Measurements from ENCODE around the gene CDC42BPB.
"Not testable (repeated sequence)": the region's sequence is repeated elsewhere in the genome, so short reads cannot be mapped to it uniquely, and the experiment has no call there.

CDC42BPB gene

GRCh38 chr14:102939329-102939728 is 118.0 kb downstream of the CDC42BPB start:
- DNase-seq, result no peak

GRCh38 chr14:102938191-102938590 is 119.2 kb downstream of the CDC42BPB start:
- no peak for DNase-seq

DNA sequence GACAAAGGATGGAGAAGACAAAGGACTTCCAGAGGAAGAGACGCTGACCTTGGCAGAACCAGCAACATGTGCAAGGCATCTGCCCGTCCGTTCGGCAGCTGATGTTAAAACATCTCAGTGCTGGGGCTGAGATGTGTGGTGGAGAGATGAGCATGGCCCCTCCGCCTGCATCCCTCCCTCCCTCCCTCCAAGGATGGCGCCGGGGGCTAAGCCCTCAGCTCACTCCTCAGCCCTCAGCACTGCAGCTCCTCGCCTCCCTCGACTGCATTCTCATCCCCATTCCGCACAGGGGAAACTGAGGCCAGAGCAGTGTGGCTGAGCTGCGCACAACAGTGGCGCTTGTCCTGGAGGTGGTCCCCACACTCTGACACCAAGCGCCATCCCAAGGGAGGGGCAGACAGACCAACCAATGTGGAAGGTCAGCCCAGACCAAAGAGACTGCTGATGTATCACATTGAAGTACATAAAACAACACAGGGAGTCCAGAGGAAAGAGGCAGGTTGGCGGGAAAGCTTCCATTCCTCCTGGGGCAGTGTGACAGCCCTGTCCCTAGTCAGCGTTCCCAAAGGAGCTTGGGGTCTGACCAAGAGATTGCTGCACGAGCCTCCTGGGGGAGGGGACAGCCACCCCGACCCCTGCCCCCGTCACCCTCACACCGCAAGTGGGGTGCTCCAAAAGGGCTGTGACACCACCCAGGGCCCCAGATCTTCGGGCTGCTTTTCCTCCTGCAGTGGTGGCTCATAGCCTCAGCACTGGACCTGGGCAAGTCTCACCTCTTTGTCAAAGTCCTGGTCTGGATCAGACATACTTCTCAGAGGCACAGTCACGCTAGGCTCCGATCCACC is 119.8 kb downstream of the CDC42BPB start:
- no peak for DNase-seq

- DNase-seq, result no peak
Measured at GRCh38 chr14:102935756-102936155, 121.6 kb downstream of the CDC42BPB start.

DNA sequence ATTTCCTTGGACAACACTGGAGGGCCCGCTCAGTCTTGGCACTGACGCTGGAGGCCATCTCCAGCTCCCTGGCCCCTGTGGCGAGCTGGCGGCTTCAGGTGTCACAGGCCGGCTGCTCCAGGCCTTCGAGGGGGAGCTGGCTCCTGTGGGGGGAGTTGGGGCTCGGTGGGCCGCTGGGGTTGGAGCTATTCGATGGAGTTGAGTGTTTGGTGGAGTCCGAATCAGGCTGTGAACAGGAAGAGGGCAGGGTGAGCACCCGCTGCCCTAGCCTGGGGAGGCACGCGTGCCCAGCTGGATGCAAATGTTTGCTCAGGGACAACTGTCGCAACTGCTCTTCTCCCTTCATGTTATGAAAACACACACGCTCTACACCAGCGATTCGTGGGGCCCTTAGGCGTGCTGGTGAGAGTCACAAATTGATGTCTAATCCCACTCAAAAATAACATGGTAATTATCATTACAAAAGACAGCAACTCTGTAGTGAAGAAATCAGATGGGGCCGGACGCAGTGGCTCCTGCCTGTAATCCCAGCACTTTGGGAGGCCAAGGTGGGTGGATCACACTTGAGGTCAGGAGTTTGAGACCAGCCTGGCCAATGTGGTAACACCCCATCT is 123.6 kb downstream of the CDC42BPB start:
- DNase-seq, result no peak

DNA sequence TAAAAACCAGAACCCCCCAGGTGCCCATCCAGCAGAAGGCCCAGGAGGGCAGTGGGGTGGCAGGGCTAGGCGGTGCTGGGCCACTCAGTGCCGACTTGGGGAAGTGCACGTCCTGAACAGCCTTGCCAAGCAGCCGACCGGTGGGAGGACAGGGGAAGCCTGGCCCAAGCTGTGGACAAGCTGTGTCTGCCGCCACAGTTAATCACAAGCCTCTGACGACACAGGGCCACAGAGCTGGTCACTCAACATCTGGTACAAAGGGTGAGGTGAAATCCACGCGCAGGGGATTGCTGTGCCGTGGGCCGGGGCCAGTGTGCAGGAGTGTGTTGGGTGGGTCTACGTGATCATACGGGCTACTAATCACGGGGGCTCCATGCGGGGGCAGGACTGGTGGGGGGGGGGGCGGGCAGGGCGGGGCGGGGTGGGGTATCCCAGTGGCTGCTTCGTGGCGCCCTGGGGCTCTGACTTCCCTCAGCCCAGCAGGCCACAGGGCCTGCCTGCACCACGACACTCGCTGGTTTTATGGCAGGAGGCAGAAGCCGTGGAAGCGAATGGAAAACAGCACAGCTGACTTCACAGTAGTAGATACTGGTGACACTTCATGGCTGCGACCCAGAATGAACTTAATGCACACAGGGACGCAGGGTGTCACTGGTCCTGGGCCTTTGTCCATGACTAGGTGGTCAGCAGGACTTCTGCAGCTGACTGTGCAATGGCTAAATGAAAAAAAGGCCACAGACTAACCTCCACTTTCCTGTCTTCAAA is 124.7 kb downstream of the CDC42BPB start:
- DNase-seq, result no peak

GRCh38 chr14:102931580-102932285 is 125.6 kb downstream of the CDC42BPB start:
- no peak for DNase-seq

- no peak for DNase-seq
Measured at GRCh38 chr14:102930753-102931579, 126.4 kb downstream of the CDC42BPB start.

GRCh38 chr14:102930138-102930752 is 127.1 kb downstream of the CDC42BPB start:
- peak in 1 of 6 experiments; percentile 40 for DNase-seq

DNA sequence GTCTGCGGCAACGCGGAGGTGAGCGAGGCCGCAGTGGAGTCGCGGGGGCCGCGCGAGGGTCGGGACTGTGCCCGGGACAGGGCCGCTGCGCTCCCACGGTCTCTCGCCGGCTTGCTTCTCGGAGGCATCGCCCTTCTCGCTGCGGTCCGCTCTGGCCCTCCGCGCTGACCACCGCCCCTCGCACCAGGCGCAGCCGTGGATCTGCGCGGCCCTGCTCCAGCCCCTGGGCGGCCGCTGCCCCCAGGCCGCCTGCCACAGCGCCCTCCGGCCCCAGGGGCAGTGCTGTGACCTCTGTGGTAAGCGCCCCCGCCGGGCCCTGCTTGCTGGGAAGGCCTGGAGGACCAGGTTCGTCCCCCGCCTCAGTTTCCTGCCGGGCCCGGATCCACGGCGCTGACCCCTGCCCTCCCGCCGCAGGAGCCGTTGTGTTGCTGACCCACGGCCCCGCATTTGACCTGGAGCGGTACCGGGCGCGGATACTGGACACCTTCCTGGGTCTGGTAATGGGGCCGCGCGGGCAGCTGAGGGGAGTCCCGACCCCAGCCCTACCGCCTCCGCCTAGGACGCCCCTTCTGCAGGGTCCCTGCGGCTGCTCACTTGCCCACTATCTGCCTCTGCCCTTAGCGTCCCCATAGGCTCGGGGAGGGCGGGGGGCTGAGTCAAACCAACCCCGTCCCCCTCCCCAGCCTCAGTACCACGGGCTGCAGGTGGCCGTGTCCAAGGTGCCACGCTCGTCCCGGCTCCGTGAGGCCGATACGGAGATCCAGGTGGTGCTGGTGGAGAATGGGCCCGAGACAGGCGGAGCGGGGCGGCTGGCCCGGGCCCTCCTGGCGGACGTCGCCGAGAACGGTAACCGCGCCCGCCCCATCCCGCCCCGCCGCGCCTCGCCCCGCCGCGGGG is 127.9 kb downstream of the CDC42BPB start:
- DNase-seq, result peak in 1 of 6 experiments; percentile 40

GRCh38 chr14:102928412-102929240 is 128.7 kb downstream of the CDC42BPB start:
- peak; percentile 63 to 82 (median 75) for DNase-seq

DNA sequence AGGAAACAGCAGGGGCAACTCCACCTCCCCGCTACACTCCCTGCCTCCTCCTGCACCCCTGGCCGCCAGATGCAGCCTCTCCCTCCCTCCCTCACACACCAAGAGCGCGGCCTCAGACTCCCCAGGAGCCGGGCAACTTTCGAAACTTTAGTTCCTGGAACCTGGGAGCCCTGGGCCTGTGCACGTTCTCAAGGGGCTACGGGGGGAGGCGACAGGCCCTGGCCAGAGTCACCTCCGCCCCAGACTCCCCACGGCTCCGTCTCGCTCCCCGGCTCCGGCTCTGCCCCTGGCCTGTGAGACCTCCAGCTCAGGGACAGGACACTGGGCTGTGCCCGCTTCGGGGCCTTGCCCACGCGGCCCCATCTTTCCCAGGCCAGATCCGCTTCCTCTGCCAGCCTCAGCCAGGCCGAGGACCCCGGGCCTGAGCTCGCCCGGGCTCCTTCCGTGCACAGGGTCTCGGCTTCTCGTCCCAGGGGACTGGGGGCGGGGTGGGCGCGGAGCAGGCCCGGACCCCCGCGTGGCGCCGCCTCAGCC is 129.4 kb downstream of the CDC42BPB start:
- DNase-seq, result peak in 1 of 6 experiments; percentile 26

- no peak for DNase-seq
Measured at GRCh38 chr14:102927346-102927877, 129.9 kb downstream of the CDC42BPB start.

GRCh38 chr14:102926840-102927239 is 130.5 kb downstream of the CDC42BPB start:
- not testable (repeated sequence) for DNase-seq

DNA sequence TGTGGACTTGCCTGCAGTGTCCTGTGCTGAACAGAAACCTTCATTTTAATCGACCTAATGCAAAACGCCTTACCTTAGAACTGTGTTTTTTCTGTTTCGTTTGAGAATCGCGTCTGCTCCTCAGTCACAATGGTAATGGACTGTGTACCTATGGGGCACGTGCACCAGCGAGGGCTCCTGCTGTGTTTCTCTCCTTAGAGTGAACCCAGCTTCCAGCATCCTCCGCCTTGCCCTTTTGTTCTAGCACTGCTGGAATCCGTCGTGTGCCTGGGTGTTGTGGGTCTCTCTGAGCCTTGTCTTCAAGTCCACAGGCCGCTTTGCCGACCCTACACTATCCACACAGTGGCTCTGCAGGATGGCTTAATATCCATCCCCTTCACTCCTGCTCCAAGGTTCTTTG is 131.2 kb downstream of the CDC42BPB start:
- peak in 1 of 6 experiments; percentile 3 for DNase-seq

DNA sequence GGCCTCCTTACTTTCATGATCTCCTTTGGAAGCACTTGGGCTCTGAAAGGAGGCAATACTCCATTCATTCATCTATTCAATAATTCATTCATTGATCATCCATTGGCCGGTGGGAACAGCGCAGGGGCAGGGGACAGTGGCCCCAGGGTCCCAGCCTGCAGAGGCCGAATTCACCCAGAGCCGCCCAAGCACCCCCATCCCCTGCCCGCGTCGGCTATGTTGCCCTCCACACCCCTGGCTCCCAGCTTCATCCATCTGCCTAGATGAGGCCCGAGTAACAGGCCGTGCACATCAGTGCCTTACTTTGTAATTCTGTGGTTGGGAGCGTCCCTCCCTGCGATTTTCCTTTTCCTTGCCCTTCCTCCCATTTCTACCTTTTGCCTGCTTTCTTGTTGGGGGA is 131.7 kb downstream of the CDC42BPB start:
- DNase-seq, result no peak

DNA sequence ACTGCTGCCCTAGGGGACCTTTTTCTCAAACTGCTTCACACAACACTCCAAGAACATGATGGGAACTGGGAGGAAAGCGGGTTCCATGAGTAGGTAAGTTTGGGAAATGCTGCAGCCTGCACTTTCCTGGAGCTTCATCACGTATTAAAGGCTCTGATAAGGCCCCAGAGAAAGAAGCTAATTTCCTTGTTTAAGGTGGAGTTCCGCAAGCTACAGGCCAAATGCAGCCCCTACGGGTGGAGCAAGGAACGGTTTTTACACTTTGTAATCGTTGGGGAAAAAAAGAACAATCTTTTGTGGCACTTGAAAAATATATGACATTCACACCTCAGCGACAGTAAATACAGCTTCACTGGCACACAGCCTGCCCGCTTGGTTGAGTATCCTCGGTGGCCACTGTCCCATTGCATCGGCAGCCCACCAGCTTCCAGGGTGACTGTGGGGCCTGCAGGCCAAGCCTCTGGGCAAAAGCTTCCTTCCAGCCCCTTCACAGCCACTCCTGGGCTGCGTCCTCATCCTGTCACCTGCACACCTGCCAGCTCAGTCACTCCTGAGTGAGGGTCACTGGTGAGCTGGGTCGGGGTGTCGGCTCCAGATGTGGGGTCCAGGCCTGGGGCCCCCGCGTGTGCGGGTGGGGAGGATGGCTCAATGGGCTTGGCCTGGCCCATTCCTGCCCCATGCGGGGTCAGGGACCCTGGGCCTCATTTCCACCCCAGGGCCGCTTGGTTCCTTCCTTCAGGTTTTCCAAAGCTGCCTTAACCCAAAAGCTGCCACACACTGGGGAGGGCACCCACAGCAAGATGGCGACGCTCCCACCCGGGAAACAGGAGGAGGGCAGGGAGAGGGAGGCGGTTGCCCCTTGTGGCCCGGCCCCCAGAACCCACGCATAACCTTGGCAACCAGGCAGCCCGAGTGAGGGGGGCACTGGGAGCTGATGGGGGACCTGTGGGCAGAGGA is 132.4 kb downstream of the CDC42BPB start:
- DNase-seq, result no peak

Measured in stimulated activated naive CD4-positive, alpha-beta T cell (primary cell).